CD4-positive, alpha-beta T cell treated with Interleukin-6 for 4 hours (primary cell): Measurements from ENCODE around the gene HERPUD1.
A peak's percentile ranks its signal among the peaks of the same experiment; 100 is the strongest.
"Not testable (repeated sequence)": the region's sequence is repeated elsewhere in the genome, so short reads cannot be mapped to it uniquely, and the experiment has no call there.

Experiments
- DNase-seq: peaks from one replicate; pipeline ENCODE4 v3.0.0-alpha.2; 2020; ENCODE audit warnings: mixed read lengths

Gene HERPUD1

DNA sequence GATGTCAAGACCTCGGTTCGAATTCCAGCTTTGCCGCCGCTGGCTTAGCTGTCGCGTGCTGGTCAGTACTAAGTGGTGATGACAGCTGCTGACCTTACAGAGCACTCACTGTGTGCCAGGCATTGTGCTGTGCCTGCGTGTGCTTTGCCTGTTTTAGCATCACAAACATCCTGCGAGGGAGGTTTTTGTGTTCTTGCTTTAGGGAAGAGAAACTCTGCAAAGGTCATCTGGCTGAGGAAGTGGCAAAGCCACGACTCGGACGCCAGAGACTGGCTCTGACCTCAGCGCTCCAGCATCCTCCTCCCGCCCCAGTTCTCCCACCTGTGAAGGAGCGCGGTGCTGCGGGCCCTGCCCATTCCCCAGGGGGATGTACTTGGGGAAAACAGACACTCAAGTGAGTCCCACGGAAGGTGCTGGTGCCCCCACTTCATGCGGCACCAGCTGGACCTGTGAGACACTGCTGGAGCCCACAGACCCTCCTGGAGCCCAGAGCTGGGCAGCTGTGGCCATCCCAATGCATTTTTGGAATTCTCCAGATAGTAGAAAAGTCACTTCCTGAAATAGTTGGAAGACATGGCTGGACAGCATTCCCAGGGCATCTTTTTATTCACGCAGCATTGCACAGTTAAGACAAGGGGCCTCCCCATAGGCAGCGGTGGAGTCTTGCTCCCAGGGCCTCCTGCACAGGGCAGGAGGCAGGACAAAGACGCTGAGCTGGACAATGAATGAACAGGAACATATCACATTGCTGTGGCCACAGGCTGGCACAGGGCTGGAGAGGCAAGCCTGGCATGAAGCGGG, 20.0 kb upstream of the HERPUD1 start:
- DNase-seq = no peak

DNA sequence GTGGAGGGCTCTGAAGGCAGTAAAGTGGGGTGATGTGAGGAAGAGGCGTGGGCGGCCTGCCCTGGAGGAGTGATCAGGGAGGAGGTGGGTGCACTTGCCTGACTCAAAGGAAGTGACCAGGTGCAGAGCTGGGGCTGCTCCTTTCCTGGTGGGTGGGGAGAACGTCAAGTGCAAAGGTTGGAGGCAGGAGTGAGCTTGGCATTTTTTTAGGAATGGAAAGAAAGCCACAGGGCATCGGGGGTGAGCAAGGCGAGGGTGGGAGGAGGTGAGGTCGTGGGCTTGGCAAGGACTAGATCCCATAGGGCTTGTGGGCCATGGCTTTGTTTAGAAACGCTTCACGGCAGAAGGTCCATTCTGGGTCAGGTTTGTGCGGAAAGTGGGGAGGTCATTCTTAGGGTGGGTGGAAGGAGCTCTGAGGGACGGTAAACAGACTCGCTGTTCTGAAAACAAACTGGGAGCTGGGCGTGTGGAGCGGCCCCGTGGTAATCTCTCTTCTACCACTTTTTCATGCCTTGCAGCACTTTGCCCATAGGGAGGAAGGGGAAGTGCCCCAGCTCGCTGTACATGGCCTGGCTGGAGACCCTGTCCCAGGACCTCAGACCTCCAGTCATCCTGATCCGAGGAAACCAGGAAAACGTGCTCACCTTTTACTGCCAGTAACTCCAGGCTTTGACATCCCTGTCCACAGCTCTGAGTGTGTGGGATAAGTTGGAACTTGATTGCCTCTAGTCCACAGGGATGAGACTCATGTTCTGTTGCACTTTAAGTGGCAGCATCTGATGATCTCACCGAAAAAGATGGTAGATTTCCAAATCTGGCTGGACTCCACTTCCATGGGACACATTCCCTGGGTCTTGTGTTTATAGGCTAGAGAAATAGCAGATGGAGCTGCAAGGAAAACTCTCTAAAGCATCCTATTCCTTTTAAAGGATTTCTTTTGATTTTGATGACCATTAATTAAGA, 18.9 kb upstream of the HERPUD1 start:
- DNase-seq = no peak

DNA sequence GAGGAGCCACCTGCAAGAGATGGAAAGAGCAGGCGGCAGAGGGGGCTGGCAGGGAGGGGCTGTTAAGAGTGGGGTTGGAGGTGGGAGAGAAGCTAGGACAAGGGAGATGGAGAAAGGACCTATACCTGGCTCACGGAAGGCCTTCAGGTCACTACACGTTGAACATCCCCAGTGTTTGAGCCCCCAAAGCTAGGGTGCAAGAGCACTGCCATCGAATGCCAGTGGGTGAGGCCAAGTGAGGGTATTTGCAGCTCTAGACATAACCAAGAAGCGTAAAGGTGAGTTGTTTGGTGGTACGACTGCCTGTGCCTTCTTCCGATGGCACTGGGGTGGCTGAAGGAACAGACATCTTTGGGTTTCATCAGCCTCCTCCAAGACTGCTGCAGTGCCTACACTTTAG, 17.0 kb upstream of the HERPUD1 start:
- no peak for DNase-seq

DNA sequence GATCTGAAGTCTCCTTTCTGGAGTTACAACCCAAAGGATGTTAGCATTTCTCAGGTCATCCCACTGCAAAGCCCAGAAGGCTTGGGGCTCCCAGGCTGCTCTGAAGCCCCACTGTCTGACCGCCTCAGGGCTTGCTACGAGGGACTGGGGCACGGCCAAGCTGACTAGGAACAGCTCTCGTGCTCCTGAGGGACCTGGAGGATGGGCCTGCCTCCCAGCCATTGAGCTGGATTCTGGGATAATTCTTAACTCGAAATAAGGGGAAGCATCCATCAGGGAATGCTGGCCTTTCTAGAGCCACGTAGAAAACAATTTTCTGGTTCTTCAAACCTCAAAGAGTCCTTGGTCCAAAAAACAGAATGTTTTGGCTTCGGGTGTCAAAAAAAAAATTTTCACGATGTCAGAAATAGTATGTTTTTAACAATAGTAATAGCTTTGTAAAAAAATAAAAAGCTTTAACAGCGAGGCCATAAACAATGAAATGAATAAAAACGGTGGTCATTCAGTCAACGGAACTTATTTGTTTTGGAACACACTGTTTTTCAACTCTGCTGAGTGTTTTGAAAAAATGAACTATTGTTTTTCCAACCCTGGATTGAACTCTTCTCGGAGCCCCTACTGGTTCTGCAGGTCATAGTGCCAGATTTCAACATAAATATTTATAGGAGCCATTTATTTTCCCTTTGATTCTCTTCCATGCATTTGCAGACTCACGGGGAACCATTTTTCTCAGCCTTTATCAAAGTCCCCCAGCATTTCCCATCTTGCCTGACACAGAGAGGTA, 16.4 kb upstream of the HERPUD1 start:
- DNase-seq = no peak

DNA sequence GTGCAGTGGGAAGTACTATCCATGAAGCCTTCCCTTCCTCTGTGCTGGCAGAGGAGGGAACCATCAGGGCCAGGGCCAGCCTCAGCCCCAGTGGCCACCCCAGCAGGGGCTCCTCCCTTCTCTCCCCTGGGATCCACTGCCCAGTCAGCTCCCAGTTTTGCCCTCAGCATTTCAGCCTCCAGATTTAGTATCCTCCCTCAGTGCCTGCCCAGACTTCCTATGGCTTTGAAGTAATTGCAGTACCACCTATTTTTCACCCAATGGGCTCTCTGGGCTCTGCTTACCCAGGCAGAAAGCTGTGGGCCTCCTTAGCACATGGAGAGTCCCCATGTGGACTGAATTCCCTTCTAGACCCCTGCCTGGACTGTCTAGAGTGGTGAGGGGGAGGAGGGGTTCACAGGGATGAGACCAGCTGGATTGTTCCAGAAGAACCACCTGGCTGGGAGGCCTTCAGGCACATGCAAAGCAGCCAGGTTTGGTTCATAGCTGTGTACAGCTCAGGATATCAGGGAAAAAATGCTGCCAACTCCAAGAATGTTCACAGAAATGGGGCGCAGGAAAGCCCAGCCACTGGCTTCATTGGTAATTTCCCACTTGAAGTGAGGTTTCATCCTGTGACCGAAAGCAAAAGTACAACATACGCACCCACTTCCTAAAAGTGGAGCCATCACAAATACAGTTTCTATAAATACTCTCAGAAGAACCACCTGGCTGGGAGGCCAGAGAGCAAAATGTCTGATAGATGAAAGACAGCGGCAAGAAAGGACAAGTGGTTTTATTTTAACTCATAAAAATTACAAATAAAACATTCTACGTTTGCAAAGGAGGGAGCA, 15.2 kb upstream of the HERPUD1 start:
- peak; percentile 21 for DNase-seq

DNA sequence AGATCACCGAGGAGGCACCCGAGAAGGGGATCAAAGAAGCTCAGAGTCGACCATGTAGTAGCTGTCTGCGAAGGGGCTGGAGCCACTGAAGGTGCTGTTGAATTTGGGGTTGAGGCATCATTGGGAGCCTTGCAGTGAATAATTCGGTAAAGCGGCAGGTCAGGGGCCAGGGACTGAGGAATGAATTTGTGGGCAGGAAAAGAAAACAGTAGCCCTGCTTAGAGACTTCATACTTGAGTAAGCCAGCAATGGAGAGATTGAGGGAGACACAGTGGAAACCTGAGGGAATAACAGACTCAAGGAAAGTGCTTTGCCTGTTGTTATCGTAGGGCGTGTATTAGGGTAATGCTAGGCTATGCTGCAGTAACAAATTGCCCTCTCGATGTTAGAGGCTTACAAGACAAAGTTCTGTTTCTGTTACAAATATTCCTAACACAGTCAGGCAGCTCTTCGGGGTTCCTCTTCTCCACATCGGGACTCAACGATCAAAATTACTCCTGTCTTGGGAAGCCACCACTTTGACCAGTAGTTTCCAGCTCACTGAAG, 13.4 kb upstream of the HERPUD1 start:
- no peak for DNase-seq

DNA sequence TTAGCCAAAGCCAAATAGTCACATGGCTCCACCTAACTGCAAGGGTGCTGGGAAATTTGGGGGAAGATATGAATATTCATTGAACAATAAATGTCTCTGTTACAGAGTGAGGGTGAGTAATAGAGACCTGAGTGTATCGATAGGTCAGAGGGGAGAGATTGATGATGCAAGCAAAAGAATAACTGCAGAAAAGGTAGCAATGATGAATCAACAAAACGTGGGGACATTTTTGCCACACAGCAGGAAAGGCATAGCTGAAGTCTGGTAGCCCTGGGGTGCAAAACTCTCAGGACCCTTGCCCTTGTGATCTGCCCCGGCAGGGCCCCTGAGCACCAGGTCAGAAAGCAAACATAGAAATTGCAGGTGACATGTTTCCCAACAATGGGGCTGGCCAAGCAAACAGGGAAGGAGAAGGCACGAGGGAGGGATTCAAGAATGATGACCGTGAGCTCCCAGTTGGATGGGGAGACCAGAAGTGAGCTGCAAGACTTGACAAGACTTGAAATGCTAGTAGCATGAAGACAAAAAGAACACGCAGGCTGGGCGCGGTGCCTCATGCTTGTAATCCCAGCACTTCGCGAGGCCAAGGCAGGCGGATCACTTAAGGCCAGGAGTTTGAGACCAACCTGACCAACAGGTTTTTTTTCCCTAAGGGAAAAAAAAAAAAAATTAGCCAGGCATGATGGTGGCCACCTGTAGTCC, 12.7 kb upstream of the HERPUD1 start:
- DNase-seq = no peak

DNA sequence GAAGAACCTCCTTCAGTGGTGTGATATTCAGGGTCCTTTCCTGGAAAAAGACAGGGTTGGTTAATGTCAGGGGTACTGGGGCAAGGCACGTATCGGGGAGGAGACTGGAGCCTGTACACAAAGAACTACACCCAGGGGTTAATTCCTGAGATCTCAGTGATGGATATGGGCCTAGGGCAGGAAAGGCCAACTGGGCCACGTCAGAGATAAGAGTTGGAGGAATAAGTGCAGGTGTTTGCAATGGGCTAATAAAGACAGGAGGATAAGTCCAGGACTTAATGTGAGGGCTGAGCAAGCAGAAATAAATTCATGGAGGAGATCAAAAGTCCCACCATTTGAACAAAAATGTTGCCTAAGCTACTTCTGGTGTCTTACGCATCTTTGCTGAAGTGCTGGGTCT, 10.4 kb upstream of the HERPUD1 start:
- DNase-seq = no peak

DNA sequence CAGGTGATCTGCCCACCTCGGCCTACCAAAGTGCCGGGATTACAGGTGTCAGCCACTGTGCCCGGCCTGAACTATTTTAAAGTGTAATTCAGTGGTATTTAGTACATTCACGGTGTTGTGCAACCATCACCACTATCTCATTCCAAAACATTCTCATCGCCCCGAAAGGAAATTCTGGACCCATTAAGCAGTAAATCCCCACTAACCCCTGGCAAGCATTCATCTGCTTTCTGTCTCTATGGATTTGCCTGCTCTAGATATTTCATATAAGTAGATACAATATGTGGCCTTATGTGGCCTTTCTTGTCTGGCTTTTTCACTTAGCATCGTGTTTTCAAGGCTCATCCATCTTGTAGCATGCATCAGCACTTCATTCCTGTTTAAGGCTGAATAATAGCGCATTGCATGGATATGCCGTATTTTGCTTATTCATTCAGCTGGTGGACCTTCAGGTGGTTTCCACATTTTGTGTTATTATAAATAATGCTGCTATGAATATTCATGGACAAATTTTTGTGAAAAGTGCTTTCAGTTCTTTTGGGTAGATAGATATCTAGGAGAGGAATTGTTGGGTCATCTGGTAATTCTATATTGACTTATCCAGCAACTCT, 8.4 kb upstream of the HERPUD1 start:
- no peak for DNase-seq

DNA sequence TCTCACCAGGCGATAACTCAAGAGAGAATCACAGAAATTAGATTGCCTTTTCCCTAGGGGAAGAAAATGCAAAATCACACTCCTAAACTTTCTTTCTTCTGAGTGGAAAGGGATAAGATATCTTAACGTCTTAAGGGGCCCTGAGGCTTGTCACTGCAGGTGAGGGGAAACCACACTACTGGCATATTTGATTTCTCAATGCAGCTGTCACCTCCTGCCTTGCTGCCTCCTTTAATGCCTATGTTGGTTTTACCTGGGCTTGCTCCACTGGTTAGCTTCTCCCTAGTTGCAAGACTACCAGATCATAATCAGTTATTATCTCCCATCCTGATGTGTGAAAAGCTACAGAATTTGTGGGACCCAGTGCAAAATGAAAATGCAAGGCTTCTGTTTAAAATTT, 4.5 kb upstream of the HERPUD1 start:
- DNase-seq = no peak

DNA sequence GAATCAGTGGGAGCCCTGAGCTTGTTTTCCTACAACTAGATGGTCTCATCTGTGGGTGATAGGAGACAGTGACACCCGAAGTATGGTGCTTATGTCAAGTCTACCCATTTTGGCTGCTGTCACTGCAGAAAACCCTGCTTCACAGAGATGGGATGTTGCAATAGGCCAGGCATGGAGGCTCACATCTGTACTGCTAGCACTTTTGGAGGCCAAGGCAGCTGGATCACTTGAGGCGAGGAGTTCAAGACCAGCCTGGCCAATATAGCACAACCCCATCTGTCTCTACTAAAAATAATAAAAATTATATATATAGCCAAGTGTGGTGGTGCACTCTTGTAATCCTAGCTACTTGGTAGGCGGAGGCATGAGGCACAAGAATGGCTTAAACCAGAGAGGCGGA, 2.3 kb upstream of the HERPUD1 start:
- no peak for DNase-seq

DNA sequence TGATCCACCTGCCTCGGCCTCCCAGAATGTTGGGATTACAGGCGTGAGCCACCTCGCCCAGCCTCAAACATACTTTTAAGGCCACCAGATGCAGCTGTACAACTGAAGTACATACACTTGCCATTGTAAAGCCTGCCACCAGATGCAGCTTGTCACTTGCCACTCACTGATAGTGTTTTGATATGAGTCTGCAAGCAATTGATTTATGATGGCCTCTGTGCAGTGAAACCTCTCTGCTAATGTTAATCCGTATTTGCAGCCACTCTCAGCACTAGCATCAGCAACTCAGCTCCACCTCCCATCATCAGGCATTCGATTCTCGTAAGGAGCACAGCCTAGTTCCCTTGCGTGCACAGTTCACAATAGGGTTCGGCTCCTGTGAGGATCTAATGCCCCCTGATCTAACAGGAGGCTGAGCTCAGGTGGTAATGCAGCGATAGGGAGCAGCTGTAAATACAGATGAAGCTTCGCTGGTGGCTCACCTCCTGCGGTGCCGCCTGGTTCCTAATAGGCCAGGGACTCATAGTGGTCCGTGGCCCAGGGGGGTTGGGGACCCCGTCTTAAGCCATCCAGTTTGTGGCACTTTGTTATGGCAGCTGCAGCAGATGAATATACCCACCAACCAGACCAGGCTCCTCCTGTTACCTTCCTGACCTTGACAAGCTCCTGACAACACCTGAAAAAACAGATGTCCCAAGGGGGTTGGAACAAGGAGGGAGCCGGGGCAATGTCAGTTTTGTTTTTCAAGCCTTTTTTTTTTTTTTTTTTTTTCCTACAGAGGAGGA, 1.3 kb upstream of the HERPUD1 start:
- no peak for DNase-seq

DNA sequence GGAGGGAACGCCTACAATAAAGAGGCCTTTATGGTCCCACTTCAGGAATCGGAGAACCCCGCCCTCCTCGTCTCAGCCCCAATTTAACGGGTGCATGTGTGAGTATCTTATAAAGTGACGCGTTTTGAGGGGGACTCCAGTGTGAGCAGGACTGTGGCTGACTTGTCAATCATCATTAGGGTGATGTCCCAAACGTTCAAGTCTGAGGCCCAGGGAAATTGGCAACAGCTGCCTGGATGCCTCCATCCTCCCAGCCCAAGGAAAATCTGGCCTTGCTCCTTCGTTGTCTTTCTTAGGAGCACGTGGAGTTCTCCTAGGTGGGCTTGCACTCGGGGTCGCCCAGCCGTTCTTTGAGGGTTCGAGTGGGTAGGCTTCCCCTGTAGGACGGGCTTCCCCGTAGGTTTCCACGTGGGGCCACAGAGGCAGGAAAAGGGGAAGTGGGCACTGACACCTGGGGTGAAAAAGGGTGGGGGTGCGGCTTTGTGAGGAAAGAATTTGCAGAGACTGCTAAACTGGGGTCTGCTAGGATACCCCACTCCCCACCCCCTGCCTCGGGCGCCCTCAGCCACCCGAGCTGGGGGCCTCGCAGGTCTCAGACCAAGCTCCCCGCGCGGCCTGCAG, 561 bp upstream of the HERPUD1 start:
- no peak for DNase-seq

DNA sequence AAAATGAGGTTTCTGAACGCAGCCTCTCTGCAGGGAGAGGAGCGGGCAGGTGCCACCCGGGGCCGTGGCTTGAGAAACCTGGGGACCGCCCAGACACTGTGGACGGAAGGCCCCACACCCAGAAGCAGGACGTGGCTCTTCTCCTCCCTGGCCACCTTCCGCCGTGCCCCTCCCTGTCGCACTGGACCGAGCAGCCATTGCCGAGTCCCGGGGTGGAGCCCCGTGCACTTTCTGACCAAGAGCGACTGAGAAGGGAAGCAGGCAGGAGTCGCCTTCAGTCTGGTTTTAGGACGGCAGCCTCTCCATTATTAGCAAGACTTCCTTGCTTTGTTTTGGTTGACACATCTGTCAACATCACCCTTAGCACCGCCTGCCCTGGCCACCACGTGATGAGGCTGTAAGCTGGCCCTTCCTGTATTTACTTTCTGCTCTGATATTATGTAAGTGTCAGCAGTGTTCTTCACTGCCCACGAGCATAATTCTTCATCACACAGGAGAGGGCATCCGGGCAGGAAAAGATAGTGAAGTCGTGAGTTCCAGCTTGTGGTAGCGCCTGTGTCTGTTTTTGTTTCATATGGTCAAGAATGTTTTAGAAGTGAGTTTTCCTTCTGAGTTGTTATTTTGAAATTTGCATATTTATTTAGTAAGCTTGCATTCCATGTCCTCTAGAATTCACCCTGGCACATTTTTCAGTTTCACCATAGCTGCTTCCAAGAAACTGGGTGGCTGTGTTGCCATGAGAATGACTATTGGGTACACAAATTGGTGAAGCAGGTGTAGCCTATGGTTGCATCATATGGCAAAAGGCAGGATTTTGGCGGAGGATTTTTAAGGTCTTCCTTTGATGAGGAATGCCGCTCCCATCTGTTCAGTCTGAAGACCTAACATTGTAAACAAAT, 1.0 kb downstream of the HERPUD1 start:
- peak; percentile 43 for DNase-seq

DNA sequence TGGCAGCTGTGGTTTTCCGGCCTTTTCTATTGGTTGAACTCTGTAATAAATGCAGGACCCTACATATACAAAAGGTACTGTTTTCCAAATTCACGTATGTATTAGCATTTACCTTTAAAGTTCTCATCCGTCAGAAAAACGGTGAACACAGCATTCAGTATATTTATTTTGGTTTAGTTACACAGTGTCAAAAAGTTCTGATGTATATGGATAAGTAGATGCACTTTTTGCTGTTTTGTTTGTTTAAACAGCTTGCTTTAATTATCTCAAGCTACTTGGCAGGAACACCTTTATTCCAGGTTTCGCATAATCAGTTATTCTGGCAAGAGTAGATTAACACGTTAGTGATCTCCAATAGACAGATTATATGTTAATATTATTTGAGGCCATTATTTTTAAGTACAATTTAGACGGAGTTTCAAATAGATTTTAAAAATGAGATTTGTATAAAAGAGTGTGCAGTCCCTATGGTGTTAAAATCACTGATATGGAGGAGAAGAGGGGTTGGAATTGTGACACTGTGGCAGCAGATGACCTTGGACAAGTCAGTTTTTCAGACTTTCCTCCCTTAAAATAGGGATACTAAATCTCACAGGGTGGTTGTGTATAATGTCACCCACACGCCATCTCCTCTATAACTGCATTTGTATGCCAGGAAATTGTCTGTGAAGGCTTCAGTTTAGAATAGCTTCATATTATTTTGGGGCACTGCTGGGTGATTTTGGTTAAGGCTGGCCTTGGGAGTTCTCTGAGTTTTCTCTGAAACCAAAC, 2.1 kb downstream of the HERPUD1 start:
- no peak for DNase-seq

DNA sequence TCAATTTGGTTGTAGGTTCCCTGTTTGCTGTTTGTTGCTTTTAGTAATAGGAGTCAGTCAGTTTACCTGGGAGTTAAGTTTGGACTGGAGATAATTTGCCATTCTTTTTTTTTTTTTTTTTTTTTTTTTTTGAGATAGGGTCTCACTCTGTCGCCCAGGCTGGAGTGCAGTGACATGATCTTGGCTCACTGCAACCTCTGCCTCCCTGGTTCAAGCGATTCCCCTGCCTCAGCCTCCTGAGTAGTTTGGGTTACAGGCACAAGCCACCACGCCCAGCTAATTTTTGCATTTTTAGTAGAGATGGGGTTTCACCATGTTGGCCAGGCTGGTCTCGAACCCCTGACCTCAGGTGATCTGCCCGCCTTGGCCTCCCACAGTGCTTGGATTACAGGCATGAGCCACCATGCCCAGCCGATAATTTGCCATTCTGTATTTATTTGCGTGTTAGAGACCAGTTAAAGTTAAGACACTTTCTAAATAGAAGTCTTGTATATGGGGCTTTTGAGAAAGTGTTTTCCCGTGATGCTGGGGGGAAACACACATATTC, 2.7 kb downstream of the HERPUD1 start:
- not testable (repeated sequence) for DNase-seq

DNA sequence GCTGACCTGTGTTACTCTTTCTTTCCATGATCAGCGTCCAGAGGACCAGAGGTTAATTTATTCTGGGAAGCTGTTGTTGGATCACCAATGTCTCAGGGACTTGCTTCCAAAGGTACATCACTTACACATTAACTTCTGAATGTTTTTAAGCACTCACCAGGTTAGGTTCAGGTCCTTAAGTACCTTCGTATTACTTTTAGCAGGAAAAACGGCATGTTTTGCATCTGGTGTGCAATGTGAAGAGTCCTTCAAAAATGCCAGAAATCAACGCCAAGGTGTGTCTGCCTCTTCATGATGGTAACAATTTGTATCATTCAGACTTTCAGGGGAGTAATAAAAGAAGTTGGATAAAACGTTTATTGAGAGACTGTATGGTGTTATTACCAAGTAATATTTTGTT, 3.3 kb downstream of the HERPUD1 start:
- DNase-seq = no peak
